ENCODE results near the gene KIF1C. TPM values are rescaled to one million over a fixed set of nuclear protein-coding genes. Genes with fewer than 3 reads are reported as not detected.

Gene KIF1C
- total and polyA plus RNA-seq, 9 of the 15 experiments (the other 6 are each of a cell fraction or from before 2014, with no cell fraction given) = 0.38 to 68.4 (median 25.1) TPM

DNA sequence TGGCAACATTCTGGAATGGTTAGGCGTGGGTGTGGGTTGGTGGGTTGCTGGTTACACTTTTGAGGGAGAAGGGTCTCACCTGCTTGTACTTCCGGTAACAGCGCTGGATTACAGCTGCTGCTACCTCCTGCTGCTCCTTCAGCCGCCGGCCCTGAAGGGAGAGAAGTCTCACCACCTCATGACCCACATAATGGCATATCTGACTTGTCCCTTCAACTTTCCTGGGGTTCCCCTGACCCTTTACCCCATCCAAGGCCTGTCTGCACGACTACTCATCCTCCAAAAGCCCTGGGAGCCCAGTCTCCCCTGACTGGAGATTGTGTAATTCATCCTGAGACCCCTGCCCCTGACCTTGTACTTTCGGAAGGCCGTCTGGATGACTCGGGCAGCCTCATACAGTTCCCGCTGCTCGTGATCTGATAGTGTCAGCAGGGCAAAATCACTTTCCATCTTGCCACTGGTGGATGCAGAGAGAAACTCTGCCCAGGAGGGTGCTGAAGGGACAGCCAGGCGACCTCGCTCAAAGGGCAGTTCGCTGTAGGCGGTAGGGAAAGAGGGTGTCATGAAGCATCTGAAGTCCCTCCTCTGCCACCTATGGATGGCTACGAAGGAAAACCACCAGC lies 28.1 kb upstream of the KIF1C start (continued):
- TF ChIP-seq, protein P1, sequence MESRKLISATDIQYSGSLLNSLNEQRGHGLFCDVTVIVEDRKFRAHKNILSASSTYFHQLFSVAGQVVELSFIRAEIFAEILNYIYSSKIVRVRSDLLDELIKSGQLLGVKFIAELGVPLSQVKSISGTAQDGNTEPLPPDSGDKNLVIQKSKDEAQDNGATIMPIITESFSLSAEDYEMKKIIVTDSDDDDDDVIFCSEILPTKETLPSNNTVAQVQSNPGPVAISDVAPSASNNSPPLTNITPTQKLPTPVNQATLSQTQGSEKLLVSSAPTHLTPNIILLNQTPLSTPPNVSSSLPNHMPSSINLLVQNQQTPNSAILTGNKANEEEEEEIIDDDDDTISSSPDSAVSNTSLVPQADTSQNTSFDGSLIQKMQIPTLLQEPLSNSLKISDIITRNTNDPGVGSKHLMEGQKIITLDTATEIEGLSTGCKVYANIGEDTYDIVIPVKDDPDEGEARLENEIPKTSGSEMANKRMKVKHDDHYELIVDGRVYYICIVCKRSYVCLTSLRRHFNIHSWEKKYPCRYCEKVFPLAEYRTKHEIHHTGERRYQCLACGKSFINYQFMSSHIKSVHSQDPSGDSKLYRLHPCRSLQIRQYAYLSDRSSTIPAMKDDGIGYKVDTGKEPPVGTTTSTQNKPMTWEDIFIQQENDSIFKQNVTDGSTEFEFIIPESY (CRISPR knock-in tag; IDR thresholded peaks at IDR 0.05) = peak; percentile 89

DNA sequence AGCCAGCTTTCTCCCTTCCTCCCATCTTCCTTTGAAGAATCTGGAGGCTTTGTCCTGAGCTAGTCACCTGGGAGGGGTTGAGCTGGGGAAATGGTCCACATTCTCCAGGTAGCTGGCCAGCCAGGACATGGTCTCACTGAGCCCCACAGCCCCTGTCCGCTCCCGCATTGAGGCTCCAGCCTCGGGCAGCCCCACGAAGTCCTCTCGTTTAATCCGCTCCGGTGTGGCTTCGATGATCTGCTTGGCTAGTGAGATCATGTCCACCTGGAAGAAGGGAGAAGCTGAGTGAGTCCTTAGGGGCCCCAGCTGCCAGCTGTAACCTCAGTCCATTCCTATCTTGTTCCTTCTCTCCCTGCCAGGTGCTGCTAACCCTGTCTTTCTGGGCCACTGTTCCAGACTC lies 27.5 kb upstream of the KIF1C start:
- CTCF ChIA-PET (ENCODE audit: low intra/inter-chr PET ratio) = no interaction called here
- peaks cover 65% of the 10 kb centered on the region; the same call in 2 of the 3 replicates for H3K36me3 ChIP-seq (ENCODE audit: control insufficient read depth, insufficient read depth, low read length)
- intact Hi-C loops (cut with micrococcal nuclease) = no loop called here
- H3K4me1 ChIP-seq (replicated peaks in 1 of 2; ENCODE audit: control insufficient read depth in 2 of 2, insufficient read depth in 2 of 2, low read length in 2 of 2) = peaks cover 23 to 26% of the 10 kb centered on the region in 2 experiments
- ATAC-seq (no peak), FAIRE-seq (no peak), DNase-seq (ENCODE audit: extremely low read depth in 1 of 4, low spot score in 3 of 4) (no peak)
- H3K4me2 ChIP-seq (ENCODE audit: insufficient read depth, low read length) = no peak overlapping the region
- H3K9me1 ChIP-seq (ENCODE audit: control insufficient read depth, insufficient read depth, low read length) = no peaks in the 10 kb centered on the region
- no peak overlapping the region for H2AFZ ChIP-seq (ENCODE audit: low read depth, low read length)
- H3K4me3 ChIP-seq = no peak overlapping the region
- in situ Hi-C loops (cut with MboI) = no loop called here
- POLR2A ChIA-PET = interaction anchor here (0.9 to 1.4 kb wide), 2 partner anchors 9 to 61 kb away, joined by 3 to 8 read pairs; no protein-coding TSS in a partner anchor
- no peaks in the 10 kb centered on the region for H3K9me3 ChIP-seq (replicated peaks; ENCODE audit: control insufficient read depth, insufficient read depth, low read depth, low read length)
- H3K9ac ChIP-seq (ENCODE audit: insufficient read depth in 1 of 2, low read depth in 2 of 2, low read length in 2 of 2) = no peak overlapping the region
- WGBS (ENCODE audit: insufficient coverage, low coverage, missing lambda C conversion rate) = 93% methylated on average over 5 of the region's 8 CpGs
- H4K20me1 ChIP-seq (replicated peaks; ENCODE audit: control insufficient read depth, insufficient read depth, low read length) = no peaks in the 10 kb centered on the region
- TF ChIP-seq ZNF121 (CRISPR knock-in tag; conservative IDR thresholded peaks at IDR 0.05) (no peak), RBM34 (IDR thresholded peaks at IDR 0.05; ENCODE audit: borderline replicate concordance, insufficient read depth, low read length) (no peak), FUS (optimal IDR thresholded peaks at IDR 0.05; ENCODE audit: low read depth, low read length) (no peak), GTF2F1 (IDR thresholded peaks at IDR 0.05; ENCODE audit: low read depth, low read length) (no peak), MYC (IDR thresholded peaks at IDR 0.05; ENCODE audit: low read depth, low read length) (no peak), MYC (CRISPR knock-in tag; IDR thresholded peaks at IDR 0.05; ENCODE audit: borderline replicate concordance, low read depth) (no peak), GTF2B (IDR thresholded peaks at IDR 0.05; ENCODE audit: extremely low read depth, insufficient read length) (no peak), NFYB (IDR thresholded peaks at IDR 0.05; ENCODE audit: extremely low read depth, insufficient read length) (no peak), GTF2A2 (tag; IDR thresholded peaks at IDR 0.05) (no peak)
- TF ChIP-seq, protein P2, sequence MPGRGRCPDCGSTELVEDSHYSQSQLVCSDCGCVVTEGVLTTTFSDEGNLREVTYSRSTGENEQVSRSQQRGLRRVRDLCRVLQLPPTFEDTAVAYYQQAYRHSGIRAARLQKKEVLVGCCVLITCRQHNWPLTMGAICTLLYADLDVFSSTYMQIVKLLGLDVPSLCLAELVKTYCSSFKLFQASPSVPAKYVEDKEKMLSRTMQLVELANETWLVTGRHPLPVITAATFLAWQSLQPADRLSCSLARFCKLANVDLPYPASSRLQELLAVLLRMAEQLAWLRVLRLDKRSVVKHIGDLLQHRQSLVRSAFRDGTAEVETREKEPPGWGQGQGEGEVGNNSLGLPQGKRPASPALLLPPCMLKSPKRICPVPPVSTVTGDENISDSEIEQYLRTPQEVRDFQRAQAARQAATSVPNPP (IDR thresholded peaks at IDR 0.05; ENCODE audit: borderline replicate concordance, insufficient read depth, insufficient read length) = no peak
- BruUV-seq (replicated peaks) = no TSS peak
- peak overlapping the region; percentile 95; the same call in 1 of the 3 replicates for H3K27ac ChIP-seq (ENCODE audit: extremely low read depth, low read depth, low read length)
- H3K79me2 ChIP-seq (ENCODE audit: control insufficient read depth, insufficient read depth, low read length) = peaks cover 25% of the 10 kb centered on the region
- H3K27me3 ChIP-seq (ENCODE audit: control insufficient read depth in 2 of 2, insufficient read depth in 2 of 2, low read length in 2 of 2) = no peaks in the 10 kb centered on the region

All from K562 (cell line).